Astrocyte (in vitro differentiated cells and primary cell): ENCODE measurements around the gene GRK6. TPM values are rescaled to one million over a fixed set of nuclear protein-coding genes. Genes with fewer than 3 reads are reported as not detected.

ENCODE experiments used
- DNase-seq: peaks from one replicate; pipeline ENCODE4 v3.0.0-alpha.2; 2010; ENCODE audit warnings: low read depth
- FAIRE-seq: peaks from 2 replicates; lab custom pipeline; 2011; peaks lifted over from hg19 to GRCh38; lab: Jason Lieb, UNC
- H2AFZ ChIP-seq: 2 replicates; pipeline ENCODE4 v1.6.0; 2012; ENCODE audit warnings: low read depth, low read length, inconsistent platforms
- H3K27ac ChIP-seq: 2 replicates; pipeline ENCODE4 v1.5.1; 2011; ENCODE audit warnings: low read depth, low read length, inconsistent platforms
- H3K27me3 ChIP-seq: 2 replicates; pipeline ENCODE4 v1.6.0; 2011; ENCODE audit warnings: low read length, inconsistent platforms; ENCODE audit not compliant: insufficient read depth
- H3K36me3 ChIP-seq: 2 replicates; pipeline ENCODE4 v1.5.1; 2011; ENCODE audit warnings: low read length, inconsistent platforms; ENCODE audit not compliant: insufficient read depth
- H3K4me1 ChIP-seq: 2 replicates; pipeline ENCODE4 v1.5.1; 2011; ENCODE audit warnings: low read length, inconsistent platforms; ENCODE audit not compliant: insufficient read depth
- H3K4me2 ChIP-seq: 2 replicates; pipeline ENCODE4 v1.6.0; 2012; ENCODE audit warnings: low read length, inconsistent platforms
- H3K4me3 ChIP-seq: 2 replicates; pipeline ENCODE4 v1.5.1; 2011; ENCODE audit warnings: low read depth, mild to moderate bottlenecking, low read length, inconsistent platforms; ENCODE audit not compliant: insufficient read depth
- H3K79me2 ChIP-seq: 2 replicates; pipeline ENCODE4 v1.6.0; 2012; ENCODE audit warnings: mild to moderate bottlenecking, low read length, inconsistent platforms; ENCODE audit not compliant: insufficient read depth
- H3K9ac ChIP-seq: 2 replicates; pipeline ENCODE4 v1.6.0; 2012; ENCODE audit warnings: mild to moderate bottlenecking, low read length, inconsistent platforms
- H3K9me3 ChIP-seq: 2 replicates; pipeline ENCODE4 v1.5.1; 2012; ENCODE audit warnings: low read depth, mild to moderate bottlenecking, low read length, inconsistent platforms; ENCODE audit not compliant: insufficient read depth
- H4K20me1 ChIP-seq: 2 replicates; pipeline ENCODE4 v1.6.0; 2012; ENCODE audit warnings: low read length, inconsistent platforms; ENCODE audit not compliant: insufficient read depth
- H3K27ac Mint-ChIP-seq: one replicate; pipeline ENCODE4 v1.8.0; 2021; ENCODE audit warnings: mild to moderate bottlenecking, mixed read lengths; ENCODE audit not compliant: unreplicated experiment
- H3K27me3 Mint-ChIP-seq: one replicate; pipeline ENCODE4 v1.8.0; 2021; ENCODE audit warnings: low read depth, mixed read lengths; ENCODE audit not compliant: unreplicated experiment
- H3K36me3 Mint-ChIP-seq: one replicate; pipeline ENCODE4 v1.8.0; 2021; ENCODE audit warnings: low read depth, mixed read lengths; ENCODE audit not compliant: unreplicated experiment
- H3K4me1 Mint-ChIP-seq: one replicate; pipeline ENCODE4 v1.8.0; 2021; ENCODE audit warnings: low read depth, mixed read lengths; ENCODE audit not compliant: unreplicated experiment
- H3K4me3 Mint-ChIP-seq: one replicate; pipeline ENCODE4 v1.8.0; 2021; ENCODE audit warnings: mild to moderate bottlenecking, moderate library complexity, mixed read lengths; ENCODE audit not compliant: unreplicated experiment
- H3K9me3 Mint-ChIP-seq: one replicate; pipeline ENCODE4 v1.8.0; 2021; ENCODE audit warnings: mild to moderate bottlenecking, mixed read lengths; ENCODE audit not compliant: unreplicated experiment
- CTCF ChIP-seq: IDR thresholded peaks from 2 replicates; pipeline ENCODE4 v1.5.1; 2011; ENCODE audit warnings: low read depth, mild to moderate bottlenecking, inconsistent platforms, low read length, moderate library complexity; ENCODE audit not compliant: insufficient read depth
- EZH2 ChIP-seq: IDR thresholded peaks from 2 replicates; pipeline ENCODE4 v1.6.1; 2012; ENCODE audit warnings: mild to moderate bottlenecking, low read length, inconsistent platforms; ENCODE audit not compliant: insufficient read depth
- total RNA-seq: library from RNA; stranded (reverse); gene quantifications from 2 replicates; pipeline ENCODE4 v1.2.1, GENCODE V29; 2021

The GRK6 gene
- total RNA-seq, 1 donor from 2014 or later = 25.9 TPM

GRCh38 chr5:177458912-177459350 is 32.5 kb downstream of the GRK6 start:
- Histone ChIP-seq H3K4me3 (no peak overlapping the region), H3K27me3 (no peaks in the 10 kb centered on the region), H2AFZ (no peak overlapping the region), H3K27ac (no peak overlapping the region), H3K4me2 (no peak overlapping the region), H3K9ac (no peak overlapping the region), H3K79me2 (peaks cover 28% of the 10 kb centered on the region), H4K20me1 (peaks cover 81% of the 10 kb centered on the region), H3K4me1 (peaks cover 36% of the 10 kb centered on the region), H3K9me3 (no peaks in the 10 kb centered on the region), H3K36me3 (peaks cover 23% of the 10 kb centered on the region)
- H3K27ac Mint-ChIP-seq = no peak overlapping the region
- no peaks in the 10 kb centered on the region for H3K27me3 Mint-ChIP-seq
- TF ChIP-seq CTCF = no peak
- no peak for TF ChIP-seq EZH2
- peaks cover 17% of the 10 kb centered on the region for H3K36me3 Mint-ChIP-seq
- no peaks in the 10 kb centered on the region for H3K9me3 Mint-ChIP-seq
- H3K4me3 Mint-ChIP-seq = no peak overlapping the region
- DNase-seq (no peak), FAIRE-seq (no peak)
- peaks cover 11% of the 10 kb centered on the region for H3K4me1 Mint-ChIP-seq

GRCh38 chr5:177459357-177459756 is 32.9 kb downstream of the GRK6 start:
- H3K9ac ChIP-seq = no peak overlapping the region
- DNase-seq = no peak
- TF ChIP-seq EZH2 (no peak), CTCF (no peak)
- H3K27me3 Mint-ChIP-seq = no peaks in the 10 kb centered on the region
- H3K36me3 Mint-ChIP-seq = peaks cover 17% of the 10 kb centered on the region
- no peak overlapping the region for H3K27ac ChIP-seq
- no peak overlapping the region for H3K4me3 Mint-ChIP-seq
- no peak overlapping the region for H3K4me3 ChIP-seq
- no peak for FAIRE-seq
- H3K79me2 ChIP-seq = peaks cover 28% of the 10 kb centered on the region
- no peak overlapping the region for H3K27ac Mint-ChIP-seq
- peaks cover 78% of the 10 kb centered on the region for H4K20me1 ChIP-seq
- no peaks in the 10 kb centered on the region for H3K9me3 ChIP-seq
- H3K4me1 ChIP-seq = peaks cover 32% of the 10 kb centered on the region
- H3K4me1 Mint-ChIP-seq = peaks cover 10% of the 10 kb centered on the region
- H2AFZ ChIP-seq = no peak overlapping the region
- H3K36me3 ChIP-seq = peaks cover 23% of the 10 kb centered on the region
- H3K4me2 ChIP-seq = no peak overlapping the region
- no peaks in the 10 kb centered on the region for H3K9me3 Mint-ChIP-seq
- H3K27me3 ChIP-seq = no peaks in the 10 kb centered on the region

GRCh38 chr5:177459819-177460628 is 33.5 kb downstream of the GRK6 start:
- Histone ChIP-seq H3K9me3 (no peaks in the 10 kb centered on the region), H3K27ac (no peak overlapping the region), H3K79me2 (peaks cover 28% of the 10 kb centered on the region), H4K20me1 (peaks cover 78% of the 10 kb centered on the region), H2AFZ (no peak overlapping the region), H3K4me1 (peaks cover 28% of the 10 kb centered on the region), H3K36me3 (peaks cover 24% of the 10 kb centered on the region), H3K4me3 (no peak overlapping the region), H3K27me3 (no peaks in the 10 kb centered on the region), H3K4me2 (no peak overlapping the region), H3K9ac (no peak overlapping the region)
- DNase-seq (no peak), FAIRE-seq (no peak)
- Mint-ChIP-seq H3K4me3 (no peak overlapping the region), H3K27ac (no peak overlapping the region), H3K9me3 (no peaks in the 10 kb centered on the region), H3K36me3 (peaks cover 18% of the 10 kb centered on the region), H3K4me1 (peaks cover 10% of the 10 kb centered on the region), H3K27me3 (no peaks in the 10 kb centered on the region)
- TF ChIP-seq CTCF (no peak), EZH2 (no peak)
